Nucleus accumbens (tissue), 56 donors: ENCODE measurements around the gene AK6.
"Not testable (repeated sequence)": the region's sequence is repeated elsewhere in the genome, so short reads cannot be mapped to it uniquely, and the experiment has no call there.

Source experiments
- DNase-seq, 56 donors: peaks; one replicate each; lab custom pipeline; 2025; lab: John Stamatoyannopoulos, UW

Gene AK6

GRCh38 chr5:69369340-69370121 lies at the start of gene AK6, which contains the start of the genes RAD17 and TAF9:
TSS of gene AK6 (minus strand) at chr5:69369520. CDS start at chr5:69369490, 30 bp downstream.
TSS of gene RAD17 (plus strand) at chr5:69369818. CDS start at chr5:69372209, 2,391 bp downstream.
TSS of gene TAF9 (minus strand) at chr5:69369520. CDS start at chr5:69365737, 3,783 bp downstream.
- DNase-seq, result peak; percentile 79 to 99 (median 93)

DNA sequence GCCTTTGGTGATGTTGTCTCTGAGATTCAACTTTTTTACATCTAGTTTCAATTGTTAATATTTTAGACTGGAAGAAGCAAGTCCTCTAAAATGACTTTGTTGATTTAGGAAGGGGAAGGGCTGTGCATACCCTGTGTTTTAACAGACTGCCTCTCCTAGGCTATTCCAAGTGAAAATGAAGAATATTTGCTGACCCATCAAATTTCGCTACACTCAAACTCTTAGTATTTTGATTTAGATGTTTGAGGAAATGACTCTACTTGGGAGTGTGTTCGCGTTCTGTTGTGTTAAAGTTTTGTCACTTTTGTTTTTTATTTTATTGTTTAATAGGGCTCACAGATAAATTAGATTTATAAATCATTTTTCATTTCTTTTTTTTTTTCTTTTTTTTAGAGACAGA lies 49.2 kb upstream of the AK6 start:
- no peak for DNase-seq

- DNase-seq, result no peak
These were observed 47.4 kb upstream of the AK6 start for GRCh38 chr5:69416699-69417098.

- DNase-seq, result no peak
These were observed 46.9 kb upstream of the AK6 start for GRCh38 chr5:69416180-69416579.

- DNase-seq, result no peak
These were observed 46.3 kb upstream of the AK6 start for GRCh38 chr5:69415584-69415958.

DNA sequence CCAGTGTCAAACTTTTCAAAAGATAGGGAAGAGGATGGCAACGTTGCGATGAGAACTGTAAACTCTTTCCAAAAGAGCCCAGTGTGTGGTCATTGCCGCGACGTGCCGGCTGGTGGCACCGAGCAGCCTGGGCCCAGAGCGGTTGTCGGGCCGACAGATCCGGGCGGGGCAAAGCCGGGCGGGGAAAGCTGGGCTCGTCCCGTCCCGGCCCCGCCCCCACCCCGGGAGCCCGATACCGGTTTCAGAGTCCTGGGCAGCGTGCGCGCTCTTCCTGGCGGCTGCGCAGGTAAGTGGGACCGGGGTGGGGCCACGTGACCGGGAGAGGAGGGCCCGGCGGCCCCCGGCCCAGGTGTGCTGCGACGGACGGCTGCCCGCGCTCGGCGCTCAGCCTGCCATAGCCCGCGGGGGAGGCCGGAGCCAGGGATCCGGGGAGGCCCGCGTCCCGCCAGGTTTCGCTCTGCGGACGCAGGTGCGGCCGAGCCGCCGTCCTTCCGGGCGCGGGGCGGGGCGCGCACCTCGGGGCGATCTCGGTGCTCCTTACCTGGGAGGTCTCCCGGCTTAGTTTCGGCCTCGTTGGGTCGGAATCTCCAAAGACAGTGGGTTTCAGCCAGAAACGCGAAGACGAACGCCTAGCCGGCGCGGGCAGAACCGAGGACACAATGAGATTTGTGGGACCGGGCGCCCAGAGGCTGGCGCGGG lies 45.7 kb upstream of the AK6 start, which contains the start of gene MARVELD2:
TSS of gene MARVELD2 (plus strand) at position 232 of the 699 bp plus-strand sequence. CDS start 4,270 bp downstream, outside the sequence.
- peak in 31 of 56 donors; percentile 1 to 53 (median 10) for DNase-seq

GRCh38 chr5:69404659-69405330 lies 35.5 kb upstream of the AK6 start:
- DNase-seq, result no peak

GRCh38 chr5:69378376-69378775 lies 9.1 kb upstream of the AK6 start:
- no peak for DNase-seq

DNA sequence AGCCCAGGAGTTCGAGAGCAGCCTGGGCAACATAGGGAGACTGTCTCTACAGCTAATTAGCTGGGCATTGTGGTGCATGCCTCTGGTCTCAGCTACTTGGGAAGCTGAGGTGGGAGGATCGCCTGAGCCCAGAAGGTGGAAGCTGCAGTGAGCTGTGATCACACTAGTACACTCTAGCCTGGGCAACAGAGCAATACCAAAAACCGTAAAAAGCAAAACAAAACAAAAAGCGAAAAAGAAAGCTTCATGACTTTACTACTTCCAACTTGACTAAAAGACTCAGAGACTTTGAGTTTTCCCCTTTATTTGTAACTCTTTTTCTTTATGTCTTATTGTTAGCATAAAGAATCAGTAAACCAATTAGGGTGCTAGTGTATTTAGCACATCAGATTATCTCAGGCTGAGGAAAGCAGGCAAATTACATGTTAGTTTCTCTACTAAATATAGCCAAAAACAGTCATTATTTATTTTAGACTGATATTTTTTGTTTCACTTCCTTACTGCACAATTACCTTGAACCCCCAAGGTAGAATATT lies 5.7 kb upstream of the AK6 start:
- no peak for DNase-seq

DNA sequence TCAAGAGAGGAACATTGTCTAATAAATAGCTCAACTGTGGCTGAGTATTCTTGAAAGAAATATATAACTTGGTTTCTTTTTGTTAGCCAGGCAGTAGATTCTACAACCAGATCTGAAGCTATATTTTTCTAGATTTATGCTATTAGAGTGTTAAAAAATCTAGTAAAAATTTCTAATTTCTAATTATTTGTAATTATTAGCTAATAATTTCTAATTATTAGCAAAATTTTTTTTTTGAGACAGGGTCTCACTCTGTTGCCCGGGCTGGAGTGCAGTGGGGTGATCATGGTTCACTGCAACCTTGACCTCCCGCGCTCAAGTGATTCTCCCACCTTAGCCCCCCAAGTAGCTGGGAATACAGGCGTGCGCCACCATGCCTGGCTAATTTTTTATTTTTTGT lies 3.1 kb upstream of the AK6 start:
- DNase-seq, result no peak

GRCh38 chr5:69370335-69370734 lies 1.0 kb upstream of the AK6 start:
- DNase-seq, result not testable (repeated sequence)

GRCh38 chr5:69368458-69369339 lies 621 bp downstream of the AK6 start:
- DNase-seq, result peak in 2 of 56 donors; percentile 33 to 79

DNA sequence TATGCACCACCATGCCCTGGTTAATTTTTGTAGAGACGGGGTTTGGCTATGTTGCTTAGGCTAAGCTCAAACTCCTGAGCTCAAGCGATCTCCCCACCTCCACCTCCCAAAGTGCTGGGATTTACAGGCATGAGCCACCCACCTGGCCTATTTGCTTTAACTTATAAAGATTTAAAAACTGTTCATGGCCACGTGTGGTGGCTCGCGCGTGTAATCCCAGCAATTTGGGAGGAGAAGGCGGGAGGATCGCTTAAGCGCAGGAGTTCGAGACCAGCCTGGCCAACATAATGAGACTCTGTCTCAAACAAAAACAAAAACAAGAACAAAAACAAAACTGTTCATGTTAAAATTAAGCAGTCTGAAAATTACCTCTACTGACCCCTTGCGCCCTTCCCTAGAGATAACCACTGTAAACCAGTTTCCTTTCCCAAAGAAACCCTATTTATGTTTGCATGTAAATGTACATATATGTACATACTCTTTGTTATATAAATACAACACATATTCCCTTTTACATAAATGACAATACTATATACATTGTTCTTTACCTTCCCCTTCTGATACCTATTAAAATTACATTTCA lies 1.5 kb downstream of the AK6 start:
- DNase-seq, result no peak

GRCh38 chr5:69364850-69365249 lies 4.5 kb downstream of the AK6 start:
- DNase-seq, result no peak

GRCh38 chr5:69364414-69364813 lies 4.9 kb downstream of the AK6 start:
- no peak for DNase-seq

DNA sequence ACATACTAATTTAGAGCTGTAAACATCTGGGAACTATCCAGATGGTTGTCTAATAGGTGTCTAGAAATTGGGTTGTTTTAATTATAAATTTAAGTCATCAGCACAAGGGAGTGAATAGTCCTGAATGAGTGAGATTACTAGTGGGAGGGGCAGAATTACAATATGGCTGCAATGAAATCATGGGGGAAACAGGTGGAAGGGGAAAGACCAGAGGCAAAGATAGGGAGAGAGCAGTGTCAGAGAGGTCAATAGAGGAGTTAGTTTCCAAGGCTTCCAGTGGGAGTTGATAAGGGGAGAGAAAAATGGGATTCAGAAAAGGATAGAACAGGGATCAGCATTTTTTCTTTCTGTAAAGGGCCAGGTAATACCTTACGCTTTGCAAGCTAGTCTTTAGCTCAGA lies 8.9 kb downstream of the AK6 start:
- DNase-seq, result no peak

- DNase-seq, result no peak
These were observed 9.6 kb downstream of the AK6 start for GRCh38 chr5:69359699-69360098.

DNA sequence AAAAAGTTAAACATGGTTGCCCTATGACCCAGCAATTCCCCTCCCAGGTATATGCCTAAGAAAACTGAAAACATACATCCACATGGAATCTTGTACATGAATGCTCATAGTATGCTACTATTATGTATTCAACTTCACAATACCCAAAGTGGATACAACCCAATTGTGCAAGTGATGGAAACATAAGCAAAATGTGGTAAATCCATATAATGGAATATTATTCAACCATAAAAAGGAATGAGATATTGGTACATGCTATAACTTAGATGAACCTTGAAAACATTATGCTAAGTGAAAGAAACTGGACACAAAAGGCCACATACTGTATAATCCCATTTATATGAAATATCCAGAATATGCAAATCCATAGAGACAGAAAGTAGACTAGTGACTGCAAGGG lies 18.7 kb downstream of the AK6 start:
- DNase-seq, result no peak

DNA sequence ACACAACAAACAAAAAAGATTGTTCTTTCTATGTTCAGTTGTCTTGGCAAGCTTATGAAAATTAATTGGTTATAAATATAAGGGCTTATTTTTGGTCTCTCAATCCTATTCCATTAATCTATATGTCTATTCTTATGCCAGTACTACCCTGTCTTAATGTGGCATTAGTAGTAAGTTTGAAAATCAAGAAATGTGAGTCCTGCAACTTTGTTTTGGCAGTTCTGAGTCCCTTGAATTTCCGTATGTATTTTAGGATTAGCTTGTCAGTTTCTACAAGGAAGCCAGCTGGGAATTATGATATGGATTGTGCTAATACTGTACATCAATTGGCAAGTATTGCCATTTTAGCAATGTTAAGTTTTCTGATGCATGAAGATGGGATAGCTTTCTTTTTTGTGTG lies 26.2 kb downstream of the AK6 start:
- no peak for DNase-seq
